DOHH2 (cell line): ENCODE data around the gene PDHB.

ENCODE experiments used
- H3F3A ChIP-seq: fragments of 200-600 bp; sonication (generic), shearing (Covaris generic); 2 replicates; pipeline ENCODE4 v1.6.0; 2016; ENCODE audit warnings: antibody characterized with exemption, mild to moderate bottlenecking; ENCODE audit not compliant: control insufficient read depth, insufficient read depth
- H3K27ac ChIP-seq: fragments of 200-600 bp; sonication (generic); 2 replicates; pipeline ENCODE4 v1.5.1; 2014; ENCODE audit warnings: low read depth, mild to moderate bottlenecking, low read length, moderate library complexity
- H3K27me3 ChIP-seq: fragments of 200-600 bp; sonication (generic); 2 replicates; pipeline ENCODE4 v1.6.1; 2014; ENCODE audit warnings: mild to moderate bottlenecking, low read length, mixed read lengths; ENCODE audit not compliant: control insufficient read depth
- H3K36me3 ChIP-seq: fragments of 200-600 bp; sonication (generic); 2 replicates; pipeline ENCODE4 v1.6.1; 2014; ENCODE audit warnings: mild to moderate bottlenecking, low read length, moderate library complexity, mixed read lengths; ENCODE audit not compliant: control insufficient read depth
- H3K4me1 ChIP-seq: fragments of 200-600 bp; sonication (generic); 2 replicates; pipeline ENCODE4 v1.6.1; 2014; ENCODE audit warnings: mild to moderate bottlenecking, low read length, mixed read lengths; ENCODE audit not compliant: control insufficient read depth
- H3K4me2 ChIP-seq: fragments of 200-600 bp; sonication (generic); 2 replicates; pipeline ENCODE4 v1.6.0; 2014; ENCODE audit warnings: mild to moderate bottlenecking, low read length, moderate library complexity
- H3K4me3 ChIP-seq: fragments of 200-600 bp; sonication (generic); 2 replicates; pipeline ENCODE4 v1.5.1; 2014; ENCODE audit warnings: mild to moderate bottlenecking, low read length, mixed read lengths
- H3K79me2 ChIP-seq: fragments of 200-600 bp; sonication (generic); 2 replicates; pipeline ENCODE4 v1.6.1; 2014; ENCODE audit warnings: mild to moderate bottlenecking, low read length, mixed read lengths; ENCODE audit not compliant: control insufficient read depth
- H3K9me2 ChIP-seq: fragments of 200-600 bp; sonication (generic); replicated peaks from 2 replicates; pipeline ENCODE4 v1.6.1; 2014; ENCODE audit warnings: mild to moderate bottlenecking, low read length, mixed read lengths; ENCODE audit not compliant: control insufficient read depth
- H3K9me3 ChIP-seq: fragments of 200-600 bp; sonication (generic); 2 replicates; pipeline ENCODE4 v1.6.1; 2014; ENCODE audit warnings: antibody characterized with exemption, low read length, mixed read lengths; ENCODE audit not compliant: control insufficient read depth, insufficient read depth
- H4K20me1 ChIP-seq: fragments of 200-600 bp; sonication (generic); 2 replicates; pipeline ENCODE4 v1.6.0; 2014; ENCODE audit warnings: low read depth, mild to moderate bottlenecking, antibody characterized with exemption, low read length, moderate library complexity; ENCODE audit not compliant: control insufficient read depth, insufficient read depth
- EZH2phosphoT487 ChIP-seq: fragments of 200-600 bp; sonication (generic); IDR thresholded peaks from 2 replicates; pipeline ENCODE4 v1.6.1; 2017; ENCODE audit warnings: borderline replicate concordance, mild to moderate bottlenecking, antibody characterized with exemption, low read length, moderate library complexity, mixed read lengths
- TF ChIP-seq, protein P1 (sequence below): fragments of 200-600 bp; sonication (generic); IDR thresholded peaks from one replicate; pipeline ENCODE4 v1.5.1; 2014; ENCODE audit warnings: antibody characterized with exemption, mild to moderate bottlenecking, low read depth, low read length; ENCODE audit not compliant: poor library complexity, severe bottlenecking

The PDHB gene

DNA sequence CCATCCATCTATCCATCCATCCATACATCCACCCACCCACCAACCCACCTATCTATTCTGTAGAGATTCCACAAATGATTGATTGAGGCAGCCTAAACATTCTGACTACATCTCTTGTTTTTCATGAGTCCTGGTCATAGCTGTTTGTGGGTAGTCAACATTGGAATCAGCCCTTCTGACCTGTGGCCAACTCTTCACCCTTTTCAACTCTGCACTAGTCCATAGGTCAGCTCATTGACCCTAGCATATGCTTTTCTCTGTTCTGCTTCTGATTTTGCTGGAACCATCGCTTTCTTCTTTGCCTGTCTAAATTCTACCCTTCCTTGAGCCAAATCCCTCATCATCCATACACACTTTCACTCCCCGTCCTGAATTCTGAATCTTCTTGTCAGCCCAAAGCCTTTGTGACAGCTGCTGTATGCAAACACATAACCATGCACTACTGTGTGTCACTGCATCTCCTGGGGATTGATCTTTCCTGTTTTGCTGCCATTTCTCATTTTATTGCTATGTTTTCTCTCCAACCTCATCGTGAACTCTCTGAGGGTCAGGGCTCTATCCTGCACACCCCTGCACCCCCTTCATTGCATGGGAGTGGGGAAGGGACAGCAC, 41.4 kb upstream of the PDHB start:
- Histone ChIP-seq H3K4me1 (peaks cover 20% of the 10 kb centered on the region), H3K9me2 (no peaks in the 10 kb centered on the region), H3K36me3 (no peaks in the 10 kb centered on the region), H3K27me3 (no peaks in the 10 kb centered on the region), H3K4me2 (peak overlapping the region; percentile 60), H3F3A (no peaks in the 10 kb centered on the region), H3K4me3 (peak overlapping the region; percentile 41), H3K9me3 (no peaks in the 10 kb centered on the region), H4K20me1 (no peaks in the 10 kb centered on the region), H3K27ac (0 out of 2 replicates have a peak overlapping the region, but pooled peaks have one; percentile 0), H3K79me2 (no peaks in the 10 kb centered on the region)
- TF ChIP-seq, protein P1, sequence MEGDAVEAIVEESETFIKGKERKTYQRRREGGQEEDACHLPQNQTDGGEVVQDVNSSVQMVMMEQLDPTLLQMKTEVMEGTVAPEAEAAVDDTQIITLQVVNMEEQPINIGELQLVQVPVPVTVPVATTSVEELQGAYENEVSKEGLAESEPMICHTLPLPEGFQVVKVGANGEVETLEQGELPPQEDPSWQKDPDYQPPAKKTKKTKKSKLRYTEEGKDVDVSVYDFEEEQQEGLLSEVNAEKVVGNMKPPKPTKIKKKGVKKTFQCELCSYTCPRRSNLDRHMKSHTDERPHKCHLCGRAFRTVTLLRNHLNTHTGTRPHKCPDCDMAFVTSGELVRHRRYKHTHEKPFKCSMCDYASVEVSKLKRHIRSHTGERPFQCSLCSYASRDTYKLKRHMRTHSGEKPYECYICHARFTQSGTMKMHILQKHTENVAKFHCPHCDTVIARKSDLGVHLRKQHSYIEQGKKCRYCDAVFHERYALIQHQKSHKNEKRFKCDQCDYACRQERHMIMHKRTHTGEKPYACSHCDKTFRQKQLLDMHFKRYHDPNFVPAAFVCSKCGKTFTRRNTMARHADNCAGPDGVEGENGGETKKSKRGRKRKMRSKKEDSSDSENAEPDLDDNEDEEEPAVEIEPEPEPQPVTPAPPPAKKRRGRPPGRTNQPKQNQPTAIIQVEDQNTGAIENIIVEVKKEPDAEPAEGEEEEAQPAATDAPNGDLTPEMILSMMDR: no peak
- TF ChIP-seq EZH2phosphoT487: no peak

DNA sequence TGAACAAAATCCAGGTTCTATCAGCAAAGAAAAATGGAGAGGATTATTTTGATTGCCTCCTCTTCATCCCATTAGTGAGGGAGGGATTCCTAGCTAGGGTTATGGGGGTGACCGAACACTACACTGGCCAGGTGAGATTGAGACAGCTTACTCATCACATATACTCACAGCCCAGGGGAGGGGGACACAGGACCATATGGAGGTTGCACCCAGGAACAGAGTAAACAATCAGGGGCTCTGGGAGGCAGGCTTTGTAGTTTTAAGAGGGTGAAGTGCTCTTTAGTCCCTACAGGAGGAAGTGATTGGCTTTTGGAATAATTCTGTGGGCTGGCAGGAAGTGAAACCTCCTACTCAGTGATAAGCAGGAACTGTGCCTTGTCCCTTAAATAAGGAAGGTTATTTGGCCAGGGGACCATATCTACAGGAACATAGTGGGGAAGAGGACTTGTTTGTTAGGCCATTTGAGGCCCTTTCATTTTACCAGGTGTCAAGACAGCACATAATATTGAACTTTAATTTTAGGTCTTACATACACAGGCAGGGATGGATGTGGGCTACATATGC, 40.8 kb upstream of the PDHB start:
- H3K9me2 ChIP-seq: no peaks in the 10 kb centered on the region
- H3K4me1 ChIP-seq: peaks cover 20% of the 10 kb centered on the region
- TF ChIP-seq, protein P1: no peak
- no peak for TF ChIP-seq EZH2phosphoT487
- H3K36me3 ChIP-seq: no peaks in the 10 kb centered on the region
- no peaks in the 10 kb centered on the region for H4K20me1 ChIP-seq
- no peak overlapping the region for H3K27ac ChIP-seq
- no peaks in the 10 kb centered on the region for H3F3A ChIP-seq
- no peaks in the 10 kb centered on the region for H3K9me3 ChIP-seq
- H3K79me2 ChIP-seq: no peaks in the 10 kb centered on the region
- peak overlapping the region; percentile 60 for H3K4me2 ChIP-seq
- H3K27me3 ChIP-seq: no peaks in the 10 kb centered on the region
- peak overlapping the region; percentile 41 for H3K4me3 ChIP-seq

DNA sequence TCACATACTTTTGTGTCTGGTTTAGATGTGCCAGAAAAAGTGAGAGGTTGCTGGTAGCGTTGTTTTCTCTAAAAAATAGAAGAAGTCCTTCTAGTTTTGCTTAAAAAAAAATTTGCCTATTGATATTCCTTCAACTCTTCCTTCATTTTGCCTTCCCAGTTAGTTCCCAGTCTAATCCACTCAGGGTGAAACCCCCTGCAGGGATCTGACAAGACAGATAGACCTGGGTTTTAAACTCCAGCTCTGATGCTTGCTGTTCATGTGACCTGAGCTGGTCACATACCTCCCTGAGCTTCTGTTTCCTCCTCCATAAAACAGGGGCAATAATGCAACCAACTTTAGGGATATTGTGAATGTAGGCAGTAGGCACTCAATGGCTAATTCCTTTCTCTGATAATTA, 39.6 kb upstream of the PDHB start:
- no peak overlapping the region for H3K4me3 ChIP-seq
- H3K27ac ChIP-seq: no peak overlapping the region
- H3K79me2 ChIP-seq: no peaks in the 10 kb centered on the region
- no peaks in the 10 kb centered on the region for H3K27me3 ChIP-seq
- no peaks in the 10 kb centered on the region for H3F3A ChIP-seq
- TF ChIP-seq, protein P1: no peak
- TF ChIP-seq EZH2phosphoT487: no peak
- H4K20me1 ChIP-seq: no peaks in the 10 kb centered on the region
- H3K9me3 ChIP-seq: no peaks in the 10 kb centered on the region
- no peaks in the 10 kb centered on the region for H3K36me3 ChIP-seq
- H3K9me2 ChIP-seq: no peaks in the 10 kb centered on the region
- H3K4me1 ChIP-seq: peaks cover 20% of the 10 kb centered on the region
- no peak overlapping the region for H3K4me2 ChIP-seq
